22Rv1 (cell line): ENCODE results near the gene LOC128125822.

ENCODE experiments used
- ZFX ChIP-seq: fragments of 450-650 bp; IDR thresholded peaks from 2 replicates; pipeline ENCODE4 v1.6.1; 2017; ENCODE audit warnings: antibody characterized with exemption, borderline replicate concordance
- TF ChIP-seq, protein P1 (sequence below): fragments of 450-650 bp; IDR thresholded peaks from 2 replicates; pipeline ENCODE4 v1.5.1; 2017; ENCODE audit warnings: mild to moderate bottlenecking

DNA sequence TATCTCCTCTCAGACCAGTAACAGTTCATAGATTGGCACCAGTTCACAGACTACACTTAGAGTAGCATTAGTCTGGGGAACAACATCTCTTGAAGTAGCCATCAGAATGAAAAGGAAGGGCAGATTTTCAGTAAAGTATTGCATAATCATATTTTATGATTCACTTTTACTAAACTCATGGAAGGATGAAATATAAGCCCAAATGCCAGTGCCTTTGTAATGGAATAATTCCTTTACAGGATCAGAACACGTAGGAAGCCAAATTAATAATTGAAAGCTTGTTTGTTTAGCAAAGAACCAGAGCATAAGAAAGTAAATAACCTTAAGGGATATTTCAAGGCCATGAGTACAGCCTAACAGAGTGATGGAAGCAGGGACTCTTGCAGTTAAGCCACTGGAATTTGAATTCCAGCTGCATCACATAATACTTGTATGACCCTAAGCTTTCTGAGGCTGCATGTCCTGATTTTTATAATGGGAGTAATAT is 11.4 kb upstream of the LOC128125822 start:
- TF ChIP-seq, protein P1, sequence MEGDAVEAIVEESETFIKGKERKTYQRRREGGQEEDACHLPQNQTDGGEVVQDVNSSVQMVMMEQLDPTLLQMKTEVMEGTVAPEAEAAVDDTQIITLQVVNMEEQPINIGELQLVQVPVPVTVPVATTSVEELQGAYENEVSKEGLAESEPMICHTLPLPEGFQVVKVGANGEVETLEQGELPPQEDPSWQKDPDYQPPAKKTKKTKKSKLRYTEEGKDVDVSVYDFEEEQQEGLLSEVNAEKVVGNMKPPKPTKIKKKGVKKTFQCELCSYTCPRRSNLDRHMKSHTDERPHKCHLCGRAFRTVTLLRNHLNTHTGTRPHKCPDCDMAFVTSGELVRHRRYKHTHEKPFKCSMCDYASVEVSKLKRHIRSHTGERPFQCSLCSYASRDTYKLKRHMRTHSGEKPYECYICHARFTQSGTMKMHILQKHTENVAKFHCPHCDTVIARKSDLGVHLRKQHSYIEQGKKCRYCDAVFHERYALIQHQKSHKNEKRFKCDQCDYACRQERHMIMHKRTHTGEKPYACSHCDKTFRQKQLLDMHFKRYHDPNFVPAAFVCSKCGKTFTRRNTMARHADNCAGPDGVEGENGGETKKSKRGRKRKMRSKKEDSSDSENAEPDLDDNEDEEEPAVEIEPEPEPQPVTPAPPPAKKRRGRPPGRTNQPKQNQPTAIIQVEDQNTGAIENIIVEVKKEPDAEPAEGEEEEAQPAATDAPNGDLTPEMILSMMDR = no peak
- no peak for TF ChIP-seq ZFX
